Vagina (tissue), 2 donors: ENCODE measurements around the gene AP1G2. TPM values are rescaled to one million over a fixed set of nuclear protein-coding genes. Genes with fewer than 3 reads are reported as not detected.

ENCODE experiments used
- DNase-seq, 2 donors: peaks; one replicate each; pipeline ENCODE4 v3.0.0-alpha.2; 2017; ENCODE audit errors: extremely low spot score in 2 of 2
- H3K27ac ChIP-seq: fragments of 200-600 bp; sonication (generic); one replicate; pipeline ENCODE4 v1.5.1; 2019
- H3K27me3 ChIP-seq: fragments of 200-600 bp; sonication (generic); one replicate; pipeline ENCODE4 v1.5.1; 2019
- H3K36me3 ChIP-seq, 2 donors: fragments of 200-600 bp; sonication (generic); one replicate each; pipeline ENCODE4 v1.5.1; 2017 to 2019
- H3K4me1 ChIP-seq: fragments of 200-600 bp; sonication (generic); one replicate; pipeline ENCODE4 v1.5.1; 2019
- H3K4me3 ChIP-seq, 2 donors: fragments of 200-600 bp; sonication (generic); 1 replicate in 1 of 2; 2 replicates in 1 of 2; pipeline ENCODE4 v1.5.1; 2016 to 2019
- H3K9me3 ChIP-seq: fragments of 200-600 bp; sonication (generic); one replicate; pipeline ENCODE4 v1.5.1; 2019
- POLR2A ChIP-seq, 2 donors: fragments of 450-650 bp; IDR thresholded peaks; one replicate each; pipeline ENCODE4 v1.6.1; 2017; ENCODE audit warnings: antibody characterized with exemption in 2 of 2, mild to moderate bottlenecking in 2 of 2, moderate library complexity in 2 of 2
- POLR2AphosphoS5 ChIP-seq, 2 donors: sonication (generic); formaldehyde crosslinking; IDR thresholded peaks; one replicate each; pipeline ENCODE4 v1.9.0; 2017; ENCODE audit warnings: antibody characterized with exemption in 2 of 2, mild to moderate bottlenecking in 2 of 2, low read depth in 1 of 2; ENCODE audit not compliant: insufficient read depth in 1 of 2
- intact Hi-C: fragments of 100-400 bp; cut with DNase I; formaldehyde crosslinking; loops from one replicate; pipeline ENCODE4 v1.15.1; 2023
- total RNA-seq: library from RNA; depleted of rRNA; stranded (reverse); fragments of >200 nt; gene quantifications from one replicate; pipeline ENCODE4 v1.2.3, GENCODE V29; 2016
- TF ChIP-seq, protein P1 (sequence below), 3 experiments: fragments of 450-650 bp in 2 of 3; fragments of 200-600 bp in 1 of 3; sonication (generic) in 1 of 3; IDR thresholded peaks; one replicate each; pipeline ENCODE4 v1.5.1; 2017 to 2019; ENCODE audit warnings: antibody characterized with exemption in 3 of 3, mild to moderate bottlenecking in 2 of 3, moderate library complexity in 2 of 3

The AP1G2 gene
- total RNA-seq, 1 donor from 2014 or later, result 122 TPM

DNA sequence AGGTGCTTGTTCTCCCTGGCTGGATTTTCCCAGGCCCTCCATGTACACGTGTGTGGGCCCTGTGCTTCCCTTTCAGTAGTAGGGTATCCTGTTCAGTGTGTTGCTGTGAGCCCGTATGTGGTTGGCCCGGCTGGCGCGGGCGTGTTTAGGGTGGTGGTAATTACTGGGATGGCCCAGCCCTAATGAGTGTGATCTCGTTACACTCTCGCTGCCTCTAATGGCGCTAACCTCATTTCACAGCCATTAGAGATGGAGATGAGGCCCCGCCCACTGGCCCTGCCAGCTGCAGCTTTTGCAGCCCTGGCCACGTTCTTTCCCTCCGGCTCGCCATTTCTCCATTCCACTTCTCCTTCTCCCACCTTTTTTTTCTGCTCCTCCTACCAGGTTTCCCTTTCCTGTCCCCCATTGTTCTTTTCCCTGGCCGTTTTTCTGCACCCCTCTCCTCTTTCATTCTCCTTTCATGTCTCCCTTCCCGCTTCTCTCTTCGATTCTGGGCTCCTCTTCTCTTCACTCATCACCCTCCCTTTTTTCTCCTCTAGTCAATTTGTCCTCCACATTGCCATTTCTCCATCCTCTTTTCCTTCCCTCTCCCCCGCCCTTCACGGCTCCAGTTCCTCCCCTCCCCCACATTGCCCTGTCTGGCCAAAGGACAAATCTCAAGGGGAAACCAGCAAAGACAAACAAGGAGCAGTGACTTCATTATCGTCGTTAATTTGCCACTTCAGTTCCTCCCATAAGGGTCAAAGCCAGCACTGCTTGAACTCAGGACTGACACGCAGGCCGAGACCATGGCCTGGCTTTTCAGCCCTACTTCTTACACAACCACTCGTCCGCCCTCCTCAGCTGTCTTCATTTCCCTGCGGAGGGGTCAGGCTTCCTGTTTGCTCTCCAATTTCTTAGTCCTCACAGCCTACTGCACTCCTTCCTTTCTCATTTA, 22.8 kb downstream of the AP1G2 start:
- H3K27ac ChIP-seq, result no peak overlapping the region
- no peak for DNase-seq
- no peaks in the 10 kb centered on the region for H3K27me3 ChIP-seq
- no peaks in the 10 kb centered on the region for H3K4me1 ChIP-seq
- H3K36me3 ChIP-seq, result no peaks in the 10 kb centered on the region
- no peak overlapping the region for H3K4me3 ChIP-seq
- no peaks in the 10 kb centered on the region for H3K9me3 ChIP-seq
- TF ChIP-seq POLR2A (IDR thresholded peaks at IDR 0.05), result no peak
- TF ChIP-seq, protein P1, sequence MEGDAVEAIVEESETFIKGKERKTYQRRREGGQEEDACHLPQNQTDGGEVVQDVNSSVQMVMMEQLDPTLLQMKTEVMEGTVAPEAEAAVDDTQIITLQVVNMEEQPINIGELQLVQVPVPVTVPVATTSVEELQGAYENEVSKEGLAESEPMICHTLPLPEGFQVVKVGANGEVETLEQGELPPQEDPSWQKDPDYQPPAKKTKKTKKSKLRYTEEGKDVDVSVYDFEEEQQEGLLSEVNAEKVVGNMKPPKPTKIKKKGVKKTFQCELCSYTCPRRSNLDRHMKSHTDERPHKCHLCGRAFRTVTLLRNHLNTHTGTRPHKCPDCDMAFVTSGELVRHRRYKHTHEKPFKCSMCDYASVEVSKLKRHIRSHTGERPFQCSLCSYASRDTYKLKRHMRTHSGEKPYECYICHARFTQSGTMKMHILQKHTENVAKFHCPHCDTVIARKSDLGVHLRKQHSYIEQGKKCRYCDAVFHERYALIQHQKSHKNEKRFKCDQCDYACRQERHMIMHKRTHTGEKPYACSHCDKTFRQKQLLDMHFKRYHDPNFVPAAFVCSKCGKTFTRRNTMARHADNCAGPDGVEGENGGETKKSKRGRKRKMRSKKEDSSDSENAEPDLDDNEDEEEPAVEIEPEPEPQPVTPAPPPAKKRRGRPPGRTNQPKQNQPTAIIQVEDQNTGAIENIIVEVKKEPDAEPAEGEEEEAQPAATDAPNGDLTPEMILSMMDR (IDR thresholded peaks at IDR 0.05), result no peak
- intact Hi-C loops, result no loop called here

DNA sequence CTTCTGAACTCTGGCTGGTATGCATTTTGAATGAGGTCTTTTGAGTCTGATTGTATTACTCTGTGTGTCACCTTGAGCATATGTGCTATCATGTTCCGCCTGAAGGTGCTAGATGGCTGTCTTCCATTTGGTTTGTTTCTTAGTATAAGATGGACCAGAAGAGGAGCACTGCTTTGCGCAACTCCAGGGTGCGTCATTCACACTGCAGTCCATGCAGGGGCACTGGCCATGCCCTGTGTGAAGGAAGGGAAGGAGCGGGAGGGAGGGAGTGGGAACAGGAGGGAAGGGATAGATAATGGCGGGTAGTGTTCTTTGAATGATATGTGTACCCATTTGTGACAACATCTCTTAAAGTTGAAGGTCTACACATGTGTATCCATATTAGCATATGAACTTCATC, 24.2 kb downstream of the AP1G2 start:
- Histone ChIP-seq H3K36me3 (no peaks in the 10 kb centered on the region), H3K27me3 (no peaks in the 10 kb centered on the region), H3K4me3 (no peak overlapping the region), H3K9me3 (no peaks in the 10 kb centered on the region), H3K27ac (no peak overlapping the region), H3K4me1 (no peaks in the 10 kb centered on the region)
- DNase-seq, result no peak
- intact Hi-C loops, result no loop called here
- no peak for TF ChIP-seq POLR2A (IDR thresholded peaks at IDR 0.05)
- no peak for TF ChIP-seq POLR2AphosphoS5 (IDR thresholded peaks at IDR 0.05; ENCODE audit: insufficient read depth in 1 of 2, low read depth in 1 of 2)
- TF ChIP-seq, protein P1 (IDR thresholded peaks at IDR 0.05), result no peak

DNA sequence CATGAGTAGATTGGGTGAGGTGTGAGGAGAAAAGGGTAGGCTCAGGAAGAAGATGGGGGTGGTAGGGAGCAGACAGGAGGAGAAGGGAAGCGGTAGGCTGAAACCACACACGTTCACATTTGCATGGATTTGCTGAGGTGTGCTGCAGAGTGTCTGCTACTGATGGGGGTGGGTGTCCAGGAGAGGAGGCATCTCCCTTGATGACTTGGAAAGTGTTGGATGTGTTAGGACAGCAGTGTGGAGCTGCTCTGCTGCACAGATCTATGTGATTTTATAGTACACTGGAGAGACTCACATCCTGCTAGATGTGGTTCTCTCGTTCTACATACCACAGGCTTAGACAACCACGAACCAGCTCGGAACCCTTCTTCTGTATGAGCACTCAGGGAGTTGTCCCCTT, 25.3 kb downstream of the AP1G2 start:
- TF ChIP-seq POLR2A (IDR thresholded peaks at IDR 0.05), result no peak
- TF ChIP-seq, protein P1 (IDR thresholded peaks at IDR 0.05), result no peak
- TF ChIP-seq POLR2AphosphoS5 (IDR thresholded peaks at IDR 0.05; ENCODE audit: insufficient read depth in 1 of 2, low read depth in 1 of 2), result no peak
- H3K4me3 ChIP-seq, result no peak overlapping the region
- no peaks in the 10 kb centered on the region for H3K27me3 ChIP-seq
- H3K4me1 ChIP-seq, result no peaks in the 10 kb centered on the region
- DNase-seq, result no peak
- no peaks in the 10 kb centered on the region for H3K9me3 ChIP-seq
- intact Hi-C loops, result no loop called here
- no peak overlapping the region for H3K27ac ChIP-seq
- no peaks in the 10 kb centered on the region for H3K36me3 ChIP-seq

DNA sequence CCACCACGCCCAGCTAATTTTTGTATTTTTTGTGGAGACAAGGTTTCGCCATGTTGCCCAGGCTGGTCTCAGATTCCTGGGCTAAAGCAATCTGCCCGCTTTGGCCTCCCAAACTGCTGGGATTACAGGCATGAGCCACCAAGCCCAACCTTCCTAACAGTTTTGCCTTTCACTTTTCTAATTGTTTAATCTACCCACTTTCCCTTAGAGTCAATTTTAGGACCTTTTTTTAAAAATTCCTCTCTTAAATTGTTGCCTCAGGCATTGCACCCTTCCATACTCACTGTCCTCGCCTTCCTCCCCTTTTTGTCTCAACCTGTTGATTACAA, 27.5 kb downstream of the AP1G2 start:
- H3K36me3 ChIP-seq, result no peaks in the 10 kb centered on the region
- H3K9me3 ChIP-seq, result no peaks in the 10 kb centered on the region
- no peak overlapping the region for H3K27ac ChIP-seq
- H3K27me3 ChIP-seq, result no peaks in the 10 kb centered on the region
- intact Hi-C loops, result no loop called here
- TF ChIP-seq POLR2AphosphoS5 (IDR thresholded peaks at IDR 0.05; ENCODE audit: insufficient read depth in 1 of 2, low read depth in 1 of 2), result no peak
- TF ChIP-seq, protein P1 (IDR thresholded peaks at IDR 0.05), result no peak
- TF ChIP-seq POLR2A (IDR thresholded peaks at IDR 0.05), result no peak
- H3K4me1 ChIP-seq, result no peaks in the 10 kb centered on the region
- DNase-seq, result no peak
- no peak overlapping the region for H3K4me3 ChIP-seq
